ENCODE data around the gene DRC7.

Gene DRC7, protein sequence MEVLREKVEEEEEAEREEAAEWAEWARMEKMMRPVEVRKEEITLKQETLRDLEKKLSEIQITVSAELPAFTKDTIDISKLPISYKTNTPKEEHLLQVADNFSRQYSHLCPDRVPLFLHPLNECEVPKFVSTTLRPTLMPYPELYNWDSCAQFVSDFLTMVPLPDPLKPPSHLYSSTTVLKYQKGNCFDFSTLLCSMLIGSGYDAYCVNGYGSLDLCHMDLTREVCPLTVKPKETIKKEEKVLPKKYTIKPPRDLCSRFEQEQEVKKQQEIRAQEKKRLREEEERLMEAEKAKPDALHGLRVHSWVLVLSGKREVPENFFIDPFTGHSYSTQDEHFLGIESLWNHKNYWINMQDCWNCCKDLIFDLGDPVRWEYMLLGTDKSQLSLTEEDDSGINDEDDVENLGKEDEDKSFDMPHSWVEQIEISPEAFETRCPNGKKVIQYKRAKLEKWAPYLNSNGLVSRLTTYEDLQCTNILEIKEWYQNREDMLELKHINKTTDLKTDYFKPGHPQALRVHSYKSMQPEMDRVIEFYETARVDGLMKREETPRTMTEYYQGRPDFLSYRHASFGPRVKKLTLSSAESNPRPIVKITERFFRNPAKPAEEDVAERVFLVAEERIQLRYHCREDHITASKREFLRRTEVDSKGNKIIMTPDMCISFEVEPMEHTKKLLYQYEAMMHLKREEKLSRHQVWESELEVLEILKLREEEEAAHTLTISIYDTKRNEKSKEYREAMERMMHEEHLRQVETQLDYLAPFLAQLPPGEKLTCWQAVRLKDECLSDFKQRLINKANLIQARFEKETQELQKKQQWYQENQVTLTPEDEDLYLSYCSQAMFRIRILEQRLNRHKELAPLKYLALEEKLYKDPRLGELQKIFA

DNA sequence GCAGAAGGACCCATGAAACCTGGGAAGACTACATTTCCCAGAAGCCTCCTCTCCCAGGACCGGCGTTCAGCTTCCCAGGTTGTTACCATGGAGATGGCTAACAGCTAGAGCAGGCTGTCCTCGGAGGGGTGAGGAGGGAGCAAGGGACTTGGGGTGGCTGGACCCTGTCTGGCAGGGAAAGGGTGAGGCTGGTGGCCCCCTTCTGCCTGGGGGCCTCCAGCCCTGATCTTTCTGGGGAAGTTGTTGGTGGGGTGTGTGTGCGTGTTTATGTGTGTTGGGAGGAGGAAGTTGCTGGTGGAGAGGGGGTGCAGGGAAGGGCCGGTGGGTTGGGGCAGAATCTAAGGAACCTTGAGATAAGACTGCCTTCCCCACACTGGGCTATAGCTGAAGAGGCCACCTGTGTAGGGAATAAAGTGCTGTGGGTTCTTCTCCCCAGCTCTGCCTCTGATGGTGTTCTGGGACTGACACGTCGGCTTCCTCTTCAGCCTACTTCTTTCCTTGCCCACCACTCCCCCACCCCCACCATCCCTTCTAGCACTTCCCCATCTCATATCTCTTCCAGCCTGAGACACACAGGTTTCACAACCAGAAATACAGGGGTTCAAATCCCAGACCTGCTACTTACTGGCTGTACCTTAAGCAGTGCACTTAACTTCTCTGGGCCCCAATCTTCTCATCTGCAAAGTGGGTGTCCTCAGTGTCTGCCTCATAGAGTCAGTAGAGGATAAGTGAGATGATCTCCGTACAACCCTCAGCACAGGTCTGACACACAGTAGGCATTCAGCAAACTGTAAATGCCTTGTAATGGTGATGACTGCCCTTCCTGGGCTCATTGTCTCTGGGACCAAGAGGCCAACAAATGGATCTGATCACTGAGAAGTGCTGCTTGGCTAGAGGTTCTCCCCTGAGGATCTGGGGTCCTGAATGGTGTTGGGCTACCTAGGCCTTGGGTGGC is at the start of gene DRC7:
Gene DRC7 (plus strand): TSS at position 82 of the 955 bp plus-strand sequence. CDS start 3,144 bp downstream, outside the sequence.
- DNase-seq, result peak; percentile 94

GRCh38 chr16:57645169-57645568 is 49.4 kb upstream of the DRC7 start:
- no peak for DNase-seq

DNA sequence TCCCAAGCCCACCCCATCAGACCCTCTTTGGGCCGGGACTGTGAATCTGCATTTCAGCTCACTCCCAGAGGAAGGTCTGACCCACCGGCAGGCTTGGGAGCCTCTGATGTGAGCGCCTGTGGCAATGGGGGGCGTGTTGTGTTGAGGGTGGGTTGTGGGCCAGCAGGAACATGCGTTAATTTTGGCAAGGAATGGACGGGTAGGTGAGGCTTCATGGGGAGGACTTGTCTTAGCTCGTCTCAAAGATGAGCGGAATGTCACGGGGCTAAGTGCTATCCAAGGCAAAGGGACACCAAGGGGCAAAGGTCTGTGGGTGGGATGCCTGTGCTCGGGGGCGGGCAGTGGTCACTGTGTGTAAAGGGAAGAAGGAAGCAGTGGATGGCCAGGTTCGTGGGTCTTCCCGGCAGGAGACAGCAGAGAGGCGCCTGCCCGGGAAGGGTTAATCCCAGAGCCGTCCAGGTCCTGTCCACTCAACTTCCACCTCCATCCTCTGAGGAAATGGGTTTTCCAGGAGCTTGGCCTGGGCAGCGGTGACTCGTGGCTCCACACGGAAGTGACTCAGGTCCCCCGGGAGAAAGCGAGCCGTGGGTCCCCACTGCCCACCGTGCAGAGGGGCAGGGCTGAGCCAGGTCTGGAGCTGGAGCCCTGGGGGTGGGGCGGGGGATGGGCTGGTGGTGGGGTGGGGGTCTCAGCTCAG is 48.8 kb upstream of the DRC7 start:
- no peak for DNase-seq

DNA sequence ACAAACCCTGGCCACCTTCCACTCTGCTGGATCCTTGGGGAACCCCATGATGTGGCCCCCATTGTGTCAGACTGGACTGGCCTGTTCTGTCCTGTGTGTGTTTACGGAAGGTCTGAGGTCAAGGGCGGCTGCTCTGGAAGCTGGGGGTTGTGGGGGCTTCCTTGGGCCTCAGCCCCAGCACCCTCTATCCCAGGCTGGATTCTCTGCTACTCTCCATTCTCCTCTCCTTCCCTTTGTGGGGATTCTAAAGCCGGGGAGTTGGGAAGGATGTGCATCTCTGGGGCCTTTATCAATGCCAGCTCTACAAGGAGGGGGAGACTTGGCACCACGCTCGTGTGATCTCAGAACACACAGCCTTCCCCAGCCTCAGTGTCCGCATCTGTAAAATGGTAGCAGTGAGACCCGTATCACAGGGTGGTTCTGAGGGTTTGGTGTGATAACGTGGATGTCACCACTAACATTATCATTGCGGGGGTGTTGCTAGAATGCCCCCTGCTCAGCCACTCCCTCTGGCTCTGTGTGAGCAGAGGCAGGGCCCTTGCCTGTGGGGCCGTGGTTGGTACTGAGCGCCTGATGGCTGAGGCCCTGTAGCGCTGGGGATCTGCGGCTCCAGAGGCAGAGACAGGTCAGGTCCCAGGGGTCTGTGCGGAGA is 48.1 kb upstream of the DRC7 start:
- DNase-seq, result peak; percentile 38

DNA sequence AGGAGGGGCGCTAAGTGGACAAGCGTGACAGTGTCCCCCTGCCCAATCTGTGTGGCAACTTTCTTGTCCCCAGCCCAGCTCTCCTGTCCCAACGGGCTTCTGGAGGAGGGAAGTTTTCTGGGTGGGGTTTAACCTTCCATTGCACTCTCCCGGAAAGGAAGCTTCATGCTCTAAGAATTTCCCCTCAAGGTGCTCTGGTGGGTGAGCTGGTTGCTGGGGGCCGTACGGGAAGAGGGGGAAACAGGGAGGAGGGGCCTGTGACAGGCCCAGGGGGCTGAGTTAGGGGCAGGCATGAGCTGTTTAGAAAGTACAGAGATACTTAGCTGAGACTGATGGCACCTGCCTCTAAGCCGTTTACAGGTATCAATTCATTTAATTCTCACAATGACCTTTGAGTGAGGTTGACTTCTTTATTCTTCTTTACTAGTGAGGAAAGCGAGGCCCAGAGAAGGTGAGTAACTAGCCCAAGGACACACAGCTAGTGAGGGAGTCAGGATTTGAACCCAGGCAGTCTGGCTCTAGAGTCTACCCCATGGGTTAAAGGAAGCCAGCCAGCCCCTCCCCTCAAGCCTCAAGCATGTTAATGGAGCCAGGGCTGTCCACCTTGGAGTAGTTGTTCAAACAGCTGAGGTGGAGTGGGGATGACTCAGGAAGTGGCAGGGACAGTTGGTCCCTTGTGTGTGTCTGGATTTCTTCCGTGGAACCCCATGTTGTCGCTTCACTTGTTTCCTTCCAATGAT is 47.3 kb upstream of the DRC7 start:
- peak; percentile 70 for DNase-seq

GRCh38 chr16:57648125-57648524 is 46.5 kb upstream of the DRC7 start:
- peak; percentile 37 for DNase-seq

DNA sequence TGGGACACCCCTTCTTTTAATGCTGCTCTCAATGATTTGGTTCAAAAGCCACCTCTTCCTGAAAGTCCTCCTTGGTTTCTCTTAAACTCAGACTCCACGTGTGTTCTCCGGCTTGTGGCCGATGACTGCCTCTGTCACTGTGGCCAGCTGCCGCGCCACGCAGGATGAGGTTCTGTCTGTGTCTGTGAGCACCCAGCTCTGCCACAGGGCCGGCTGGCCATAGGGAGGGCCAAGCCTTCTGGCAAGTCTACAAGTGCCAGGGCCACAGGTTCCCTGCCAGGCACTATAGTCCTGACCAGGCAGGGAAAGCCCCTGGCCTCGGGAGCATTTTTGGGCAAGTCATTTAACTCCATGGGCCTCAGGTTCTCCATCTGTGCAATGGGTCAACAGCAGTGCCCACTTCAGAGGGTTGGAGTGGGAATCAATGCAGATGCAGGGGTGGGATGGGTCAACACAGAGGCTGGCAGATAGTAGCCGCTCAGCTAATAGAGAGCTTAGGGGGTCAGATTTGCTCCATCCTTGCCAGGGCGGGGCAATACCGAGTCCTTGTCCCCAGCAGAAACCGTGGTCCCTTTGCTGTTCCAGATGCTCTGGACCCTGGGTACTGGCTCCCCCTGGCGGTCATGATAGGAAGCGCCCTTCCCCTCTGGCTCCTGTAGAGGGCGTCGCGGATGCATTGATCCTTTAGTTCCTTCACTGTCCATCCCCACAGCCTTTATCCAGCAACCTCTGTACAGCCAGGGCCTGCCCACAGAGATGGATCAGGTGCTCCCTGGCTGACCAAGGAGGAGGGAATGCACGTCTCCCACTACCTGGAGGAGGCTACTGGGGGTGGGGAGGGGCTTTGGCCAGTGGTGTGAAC is 45.8 kb upstream of the DRC7 start:
- peak; percentile 91 for DNase-seq

DNA sequence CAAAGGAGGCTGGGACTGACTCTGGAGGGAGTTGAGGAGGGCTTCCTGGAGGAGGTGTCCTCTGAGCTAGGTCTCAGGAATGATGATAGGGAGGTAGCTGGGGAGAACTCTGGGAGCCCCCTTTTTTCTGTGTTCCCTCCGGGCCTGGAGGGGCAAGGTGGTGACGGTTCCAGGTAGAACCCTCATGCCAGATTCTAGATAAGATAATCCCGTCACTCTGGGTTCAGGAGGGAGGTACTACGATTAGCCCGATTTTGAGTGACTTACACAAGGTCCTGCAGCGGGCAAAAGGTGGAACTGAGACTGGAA is 45.2 kb upstream of the DRC7 start:
- DNase-seq, result no peak

GRCh38 chr16:57649846-57650245 is 44.8 kb upstream of the DRC7 start:
- DNase-seq, result no peak

- DNase-seq, result no peak
Measured at GRCh38 chr16:57651344-57652333, 43.0 kb upstream of the DRC7 start.

DNA sequence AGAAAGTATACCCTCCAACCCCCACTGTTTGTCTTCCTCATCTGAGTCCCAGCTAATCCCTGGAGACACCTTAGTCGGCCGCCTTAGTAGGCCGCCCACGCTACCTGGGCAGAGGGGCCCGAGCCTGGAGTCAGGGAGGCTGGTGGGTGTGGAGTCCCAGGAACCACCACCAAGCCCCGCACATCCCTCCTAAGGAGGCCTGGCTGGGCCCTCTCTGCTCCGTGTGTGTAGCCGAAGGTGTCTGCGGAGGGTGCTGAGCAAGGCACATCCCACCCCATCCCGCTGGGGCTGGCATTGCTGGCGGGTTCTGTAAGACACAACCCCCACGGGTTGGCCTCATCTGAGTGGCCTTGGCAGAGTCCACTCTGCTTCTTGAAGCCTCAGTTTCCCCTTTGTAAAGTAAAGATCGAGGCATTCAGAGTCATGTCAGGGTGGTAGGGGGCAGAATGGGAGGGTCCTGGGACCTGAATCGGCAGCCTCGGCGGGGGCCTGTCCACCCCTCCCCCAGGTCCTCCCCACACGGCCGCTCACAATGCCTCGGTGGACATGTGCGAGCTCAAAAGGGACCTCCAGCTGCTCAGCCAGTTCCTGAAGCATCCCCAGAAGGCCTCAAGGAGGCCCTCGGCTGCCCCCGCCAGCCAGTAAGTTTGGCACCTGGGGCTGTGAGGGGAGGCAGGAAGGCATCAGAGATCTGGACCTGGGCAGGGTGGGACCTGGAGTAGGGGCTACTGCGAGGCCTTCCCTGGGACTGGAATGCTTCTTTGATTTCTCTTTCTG is 41.7 kb upstream of the DRC7 start:
- DNase-seq, result no peak

DNA sequence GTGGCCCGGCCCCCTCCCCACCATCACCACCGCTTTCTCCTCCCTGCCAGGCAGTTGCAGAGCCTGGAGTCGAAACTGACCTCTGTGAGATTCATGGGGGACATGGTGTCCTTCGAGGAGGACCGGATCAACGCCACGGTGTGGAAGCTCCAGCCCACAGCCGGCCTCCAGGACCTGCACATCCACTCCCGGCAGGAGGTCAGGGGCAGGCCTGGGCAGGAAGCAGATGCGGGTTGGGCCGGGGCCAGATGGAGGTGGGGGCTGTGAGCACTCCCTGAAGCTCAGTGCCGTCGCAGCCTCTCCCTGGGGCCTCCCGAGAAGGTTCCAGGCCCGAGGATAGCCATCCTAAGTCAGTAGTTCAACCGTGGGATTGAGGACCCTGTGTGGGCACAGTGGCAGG is 40.7 kb upstream of the DRC7 start:
- DNase-seq, result no peak

GRCh38 chr16:57656342-57656955 is 38.2 kb upstream of the DRC7 start:
- no peak for DNase-seq

GRCh38 chr16:57657228-57657627 is 37.4 kb upstream of the DRC7 start:
- no peak for DNase-seq

GRCh38 chr16:57658130-57658877 is 36.3 kb upstream of the DRC7 start:
- no peak for DNase-seq

DNA sequence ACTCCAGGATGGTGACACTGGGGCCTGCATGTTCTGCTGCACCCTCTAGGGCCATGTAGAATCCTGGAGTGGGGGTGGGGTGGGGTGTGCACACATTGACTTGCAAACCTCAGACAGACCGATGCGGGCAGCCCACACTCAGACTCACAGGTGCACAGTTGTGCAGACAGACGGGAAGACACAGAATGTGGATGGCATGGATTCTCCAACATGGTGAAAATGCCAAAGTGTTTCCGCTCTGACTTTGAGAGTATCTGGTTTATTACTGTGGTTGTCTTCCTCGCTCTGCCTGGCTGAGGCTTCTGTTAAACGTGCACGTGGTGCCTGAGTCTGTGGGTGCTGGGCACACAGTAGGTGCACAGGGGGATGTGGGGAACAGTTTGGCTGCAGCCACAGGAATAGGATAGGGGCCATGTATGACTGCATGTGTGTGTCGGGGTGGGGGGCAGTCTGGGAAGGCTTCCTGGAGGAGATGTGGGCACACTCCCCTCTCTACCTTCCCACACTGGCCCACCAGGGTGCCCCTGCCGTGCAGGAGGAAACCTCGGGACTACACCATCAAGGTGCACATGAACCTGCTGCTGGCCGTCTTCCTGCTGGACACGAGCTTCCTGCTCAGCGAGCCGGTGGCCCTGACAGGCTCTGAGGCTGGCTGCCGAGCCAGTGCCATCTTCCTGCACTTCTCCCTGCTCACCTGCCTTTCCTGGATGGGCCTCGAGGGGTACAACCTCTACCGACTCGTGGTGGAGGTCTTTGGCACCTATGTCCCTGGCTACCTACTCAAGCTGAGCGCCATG is 35.5 kb upstream of the DRC7 start:
- no peak for DNase-seq
